Ureter (tissue), 1 donor: ENCODE data around the gene GH2. TPM values are rescaled to one million over a fixed set of nuclear protein-coding genes. Genes with fewer than 3 reads are reported as not detected.
"Not testable (repeated sequence)": the region's sequence is repeated elsewhere in the genome, so short reads cannot be mapped to it uniquely, and the experiment has no call there.

Experiments used
- DNase-seq: peaks from one replicate; pipeline ENCODE4 v3.0.0-alpha.2; 2020; ENCODE audit warnings: low spot score
- total RNA-seq: library from RNA; stranded (reverse); gene quantifications from one replicate; pipeline ENCODE4 v1.2.4, GENCODE V29; 2023
- donor health status: DM: yes; HTN: yes; CAD: no.

Gene GH2
- total RNA-seq, 1 donor from 2014 or later: not detected

- no peak for DNase-seq
Observed at GRCh38 chr17:63911041-63911635, 29.4 kb upstream of the GH2 start, which contains the start of gene CSHL1. TSS of gene CSHL1 (minus strand) at chr17:63911258. CDS start at chr17:63911196, 62 bp downstream.

DNA sequence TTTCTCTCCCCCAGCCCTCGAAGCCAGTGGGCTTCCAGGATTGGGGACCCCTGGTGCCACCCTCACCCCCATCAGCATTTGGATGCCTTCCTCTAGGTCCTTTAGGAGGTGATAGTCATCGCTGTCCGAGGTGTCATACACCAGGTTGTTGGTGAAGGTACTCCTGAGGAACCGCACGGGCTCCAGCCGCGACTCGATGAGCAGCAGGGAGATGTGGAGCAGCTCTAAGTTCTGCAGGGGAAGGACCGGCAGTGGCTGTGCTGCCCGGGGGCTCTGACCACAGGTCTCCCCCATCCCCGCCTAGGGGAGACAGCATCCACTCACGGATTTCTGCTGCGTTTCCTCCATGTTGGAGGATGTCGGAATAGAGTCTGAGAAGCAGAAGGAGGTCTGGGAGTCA lies 28.4 kb upstream of the GH2 start:
- DNase-seq: no peak

DNA sequence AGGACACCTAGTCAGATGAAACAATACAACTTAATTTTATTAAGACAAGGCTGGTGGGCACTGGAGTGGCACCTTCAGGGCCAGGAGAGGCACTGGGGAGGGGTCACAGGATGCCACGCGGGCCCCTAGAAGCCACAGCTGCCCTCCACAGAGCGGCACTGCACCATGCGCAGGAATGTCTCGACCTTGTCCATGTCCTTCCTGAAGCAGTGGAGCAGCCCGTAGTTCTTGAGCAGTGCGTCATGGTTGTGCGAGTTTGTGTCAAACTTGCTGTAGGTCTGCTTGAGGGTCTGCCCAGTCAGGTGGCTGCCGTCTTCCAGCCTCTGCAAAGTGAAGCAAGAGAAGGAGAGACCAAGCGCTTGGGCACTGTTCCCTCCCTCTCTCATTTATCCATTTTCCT lies 27.8 kb upstream of the GH2 start:
- DNase-seq: not testable (repeated sequence)

- not testable (repeated sequence) for DNase-seq
Observed at GRCh38 chr17:63907161-63907778, 25.5 kb upstream of the GH2 start.

GRCh38 chr17:63904796-63905195 lies 23.1 kb upstream of the GH2 start:
- DNase-seq: not testable (repeated sequence)

GRCh38 chr17:63903787-63904201 lies 22.1 kb upstream of the GH2 start:
- not testable (repeated sequence) for DNase-seq

DNA sequence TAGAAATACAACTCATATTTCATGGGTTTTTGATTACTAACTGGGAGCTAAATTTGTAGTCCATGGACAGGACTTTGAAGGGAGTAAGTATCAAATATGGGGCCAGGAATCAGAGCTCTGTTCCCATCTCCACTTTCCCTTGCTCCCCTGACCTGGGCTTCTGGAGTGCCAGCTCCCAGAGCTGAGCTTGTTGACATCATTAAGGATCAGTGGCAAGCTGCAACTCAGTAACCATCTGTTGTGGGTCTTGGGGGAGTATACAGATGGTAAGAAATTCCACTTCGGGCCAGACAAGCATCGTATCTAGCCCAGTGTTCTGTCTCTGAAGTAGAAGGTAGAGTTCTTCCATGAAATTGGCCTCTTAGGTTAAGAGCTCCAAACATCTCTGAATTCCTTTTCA lies 20.2 kb upstream of the GH2 start:
- not testable (repeated sequence) for DNase-seq

GRCh38 chr17:63898899-63899798 lies 17.4 kb upstream of the GH2 start:
- not testable (repeated sequence) for DNase-seq

DNA sequence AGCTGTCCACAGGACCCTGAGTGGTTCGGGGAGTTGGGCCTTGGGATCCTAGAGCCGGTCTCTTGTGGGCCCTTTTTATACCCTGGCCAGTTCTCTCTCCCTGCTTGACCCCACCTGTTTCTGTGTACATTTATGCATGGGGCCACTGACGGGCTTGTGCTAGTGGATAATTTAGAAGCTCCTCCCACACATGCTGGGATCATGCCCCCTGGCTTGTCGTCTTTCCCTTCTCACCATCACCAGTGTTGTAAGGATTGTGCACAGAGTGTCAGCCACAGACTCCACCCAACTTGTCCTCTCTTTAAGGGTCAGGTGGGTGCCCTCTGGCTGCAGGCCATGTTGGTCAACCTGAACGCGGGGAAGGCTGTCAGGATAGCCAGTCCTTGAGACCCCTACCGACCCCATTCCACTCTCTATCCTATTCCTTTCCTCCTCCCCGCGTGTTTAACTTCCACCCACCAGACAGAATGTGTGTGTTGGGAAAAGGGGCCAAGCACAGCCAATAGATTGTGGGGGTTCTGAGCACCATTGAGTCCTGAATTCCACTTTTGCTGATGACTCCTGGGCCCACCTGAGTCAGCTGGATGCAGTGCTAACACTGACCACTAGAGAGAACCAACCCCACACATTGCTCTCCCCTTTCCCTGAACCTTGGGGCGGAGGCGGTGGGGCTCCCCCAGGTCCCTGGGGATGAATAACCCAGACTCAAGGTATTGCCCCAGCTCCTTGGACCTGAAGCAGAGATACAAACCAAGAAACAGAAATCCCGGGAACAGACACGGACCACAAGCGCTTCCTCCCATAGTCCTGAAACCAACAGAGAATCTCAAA lies 15.0 kb upstream of the GH2 start, which contains the start of gene CSH1:
TSS of gene CSH1 (minus strand) at position 51 of the 831 bp plus-strand sequence. CDS start 63 bp downstream, outside the sequence.
- not testable (repeated sequence) for DNase-seq

DNA sequence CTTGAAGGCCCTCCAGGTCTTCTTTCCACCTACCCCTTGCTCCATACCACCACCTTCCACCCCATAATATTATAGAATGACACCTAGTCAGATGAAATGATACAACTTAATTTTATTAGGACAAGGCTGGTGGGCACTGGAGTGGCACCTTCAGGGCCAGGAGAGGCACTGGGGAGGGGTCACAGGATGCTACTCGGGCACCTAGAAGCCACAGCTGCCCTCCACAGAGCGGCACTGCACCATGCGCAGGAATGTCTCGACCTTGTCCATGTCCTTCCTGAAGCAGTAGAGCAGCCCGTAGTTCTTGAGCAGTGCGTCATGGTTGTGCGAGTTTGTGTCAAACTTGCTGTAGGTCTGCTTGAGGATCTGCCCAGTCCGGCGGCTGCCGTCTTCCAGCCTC lies 13.1 kb upstream of the GH2 start:
- DNase-seq: not testable (repeated sequence)

- not testable (repeated sequence) for DNase-seq
Observed at GRCh38 chr17:63894021-63894420, 12.3 kb upstream of the GH2 start.

GRCh38 chr17:63892316-63893037 lies 10.7 kb upstream of the GH2 start:
- not testable (repeated sequence) for DNase-seq

GRCh38 chr17:63889026-63889848 lies 7.5 kb upstream of the GH2 start:
- DNase-seq: not testable (repeated sequence)

DNA sequence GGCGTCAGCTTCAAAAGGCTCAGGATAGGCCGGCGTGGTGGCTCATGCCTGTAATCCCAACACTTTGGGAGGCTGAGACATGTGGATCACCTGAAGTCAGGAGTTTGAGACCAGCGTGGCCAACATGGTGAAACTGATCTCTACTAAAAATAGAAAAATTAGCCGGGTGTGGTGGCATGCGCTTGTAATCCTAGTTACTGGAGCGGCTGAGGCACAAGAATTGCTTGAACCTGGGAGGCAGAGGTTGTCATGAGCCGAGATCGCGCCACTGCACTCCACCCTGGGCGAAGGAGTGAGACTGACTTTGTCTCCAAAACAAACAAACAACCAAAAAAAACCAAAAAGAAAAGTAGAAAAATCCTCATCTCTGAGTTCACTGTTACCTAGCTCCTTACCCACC lies 3.4 kb upstream of the GH2 start:
- not testable (repeated sequence) for DNase-seq

GRCh38 chr17:63882626-63883126 lies 932 bp upstream of the GH2 start:
- DNase-seq: not testable (repeated sequence)

DNA sequence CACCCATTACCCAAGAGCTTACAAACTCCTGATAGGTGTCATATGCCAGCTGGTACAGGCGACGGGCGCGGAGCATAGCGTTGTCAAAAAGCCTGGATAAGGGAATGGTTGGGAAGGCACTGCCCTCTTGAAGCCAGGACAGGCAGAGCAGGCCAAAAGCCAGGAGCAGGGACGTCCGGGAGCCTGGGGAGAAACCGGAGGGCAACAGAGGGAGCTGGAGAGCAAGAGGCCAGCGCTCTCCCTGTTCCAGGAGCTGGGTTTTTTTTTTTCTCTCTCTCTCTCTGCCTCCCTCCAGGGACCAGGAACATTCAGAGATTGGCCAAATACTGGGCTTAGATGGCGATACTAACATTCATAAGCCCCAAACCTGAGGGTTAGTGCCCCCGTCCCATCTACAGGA lies 407 bp downstream of the GH2 start:
- DNase-seq: not testable (repeated sequence)

DNA sequence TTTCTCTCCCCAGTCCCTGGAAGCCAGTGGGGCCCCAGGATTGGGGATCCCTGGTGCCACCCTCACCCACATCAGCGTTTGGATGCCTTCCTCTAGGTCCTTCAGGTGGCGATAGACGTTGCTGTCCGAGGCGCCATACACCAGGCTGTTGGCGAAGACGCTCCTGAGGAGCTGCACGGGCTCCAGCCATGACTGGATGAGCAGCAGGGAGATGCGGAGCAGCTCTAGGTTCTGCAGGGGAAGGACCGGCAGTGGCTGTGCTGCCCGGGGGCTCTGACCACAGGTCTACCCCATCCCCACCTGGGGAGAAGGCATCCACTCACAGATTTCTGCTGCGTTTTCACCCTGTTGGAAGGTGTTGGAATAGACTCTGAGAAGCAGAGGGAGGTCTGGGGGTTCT lies 1.0 kb downstream of the GH2 start:
- DNase-seq: no peak

DNA sequence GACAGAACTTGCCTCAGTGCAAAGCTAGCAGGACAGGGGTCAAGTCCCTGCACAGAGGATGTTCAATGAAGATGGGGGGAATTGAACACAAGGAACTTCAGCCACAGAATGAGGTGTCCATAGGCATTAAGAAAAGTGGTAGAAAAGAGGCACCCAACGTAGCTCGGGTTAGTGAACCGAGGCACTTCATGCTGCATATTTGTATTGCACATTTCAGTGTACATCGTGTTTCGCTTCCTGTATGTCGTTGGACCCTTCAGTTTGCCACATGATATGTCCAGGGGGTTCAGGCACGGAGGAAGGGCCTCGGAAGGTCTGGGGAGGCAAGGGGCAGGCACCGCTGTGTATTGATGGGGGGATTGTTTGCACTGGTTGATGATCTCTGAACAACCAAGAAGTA lies 3.3 kb downstream of the GH2 start:
- DNase-seq: not testable (repeated sequence)

DNA sequence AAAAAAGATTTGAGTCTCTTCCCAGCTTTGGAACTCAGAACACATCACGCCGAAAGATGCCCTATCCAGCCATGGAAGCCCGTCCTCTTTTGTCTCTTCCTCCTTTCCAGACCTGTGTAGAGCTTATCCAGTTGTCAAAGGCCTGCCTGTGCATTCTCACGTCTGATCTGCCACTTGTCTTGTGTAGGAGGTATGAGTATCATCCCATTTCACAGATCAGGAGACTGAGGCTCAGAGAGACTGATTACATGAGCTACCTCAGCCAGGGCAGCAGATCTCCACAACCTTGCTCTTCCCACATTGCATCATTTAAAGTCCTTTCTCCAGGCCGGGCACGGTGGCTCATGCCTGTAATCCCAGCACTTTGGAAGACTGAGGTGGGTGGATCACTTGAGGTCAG lies 7.1 kb downstream of the GH2 start:
- not testable (repeated sequence) for DNase-seq
